Posterior vena cava (tissue), 2 donors: ENCODE measurements around the gene DEPDC1. TPM values are rescaled to one million over a fixed set of nuclear protein-coding genes. Genes with fewer than 3 reads are reported as not detected.
"Not testable (repeated sequence)": the region's sequence is repeated elsewhere in the genome, so short reads cannot be mapped to it uniquely, and the experiment has no call there.

ENCODE experiments used
- DNase-seq: peaks from one replicate; pipeline ENCODE4 v3.0.0-alpha.2; 2020; ENCODE audit warnings: low spot score
- intact Hi-C, 2 donors: fragments of 100-400 bp; cut with DNase I; formaldehyde crosslinking; loops; one replicate each; pipeline versions ENCODE4 v1.14.1 to v1.14.2; 2022 to 2023
- total RNA-seq, 2 donors: library from RNA; stranded (reverse); fragmentation: NEBNext Ultra II Directional; extraction: Animal tissue kit (Norgen Biotek cat#: 25700); gene quantifications; one replicate each; pipeline ENCODE4 v1.2.1, GENCODE V29; 2021
- donor health status: DM: yes; HTN: yes; CAD: no.
- donor health status: DM: yes; HTN: yes; CAD: no.

Gene DEPDC1
- total RNA-seq, 2 donors from 2014 or later: 0.10 to 0.19 TPM

DNA sequence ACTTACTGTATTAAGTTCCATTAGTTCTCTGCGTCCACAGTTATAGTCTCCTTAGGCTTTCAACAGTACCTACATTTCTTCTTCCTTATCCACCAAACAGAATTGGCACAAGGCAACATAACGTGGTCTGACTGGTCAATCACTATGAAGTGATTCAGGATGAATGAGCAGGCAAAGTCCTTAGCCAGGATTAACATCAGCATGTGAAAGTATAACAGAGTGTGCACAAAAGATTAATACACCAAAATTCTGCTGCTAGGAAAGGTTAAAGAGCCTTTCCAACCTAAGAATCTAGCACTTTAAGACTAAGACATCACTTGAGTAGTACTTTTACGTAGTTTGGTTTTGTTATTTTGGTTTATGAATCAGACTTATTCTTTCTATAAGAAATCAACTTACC is 15.8 kb downstream of the DEPDC1 start:
- intact Hi-C loops: no loop called here
- DNase-seq: no peak

DNA sequence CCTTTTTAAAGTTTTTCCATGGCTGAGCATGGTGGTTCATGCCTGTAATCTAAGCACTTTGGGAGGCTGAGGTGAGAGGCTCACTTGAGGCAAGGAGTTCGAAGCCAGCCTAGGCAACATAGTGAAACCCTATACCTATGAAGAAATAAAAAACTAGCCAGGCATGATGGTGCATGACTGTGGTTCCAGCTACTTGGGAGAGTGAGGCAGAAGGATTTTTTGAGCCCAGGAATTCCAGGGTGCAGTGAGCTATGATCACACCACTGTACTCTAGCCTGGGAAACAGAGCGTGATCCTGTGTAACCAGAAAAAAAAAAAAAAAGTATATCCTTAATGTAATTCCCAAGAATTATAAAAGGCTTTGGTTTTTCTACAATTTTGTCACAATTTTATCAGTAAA is 17.4 kb downstream of the DEPDC1 start:
- no peak for DNase-seq
- intact Hi-C loops: no loop called here

DNA sequence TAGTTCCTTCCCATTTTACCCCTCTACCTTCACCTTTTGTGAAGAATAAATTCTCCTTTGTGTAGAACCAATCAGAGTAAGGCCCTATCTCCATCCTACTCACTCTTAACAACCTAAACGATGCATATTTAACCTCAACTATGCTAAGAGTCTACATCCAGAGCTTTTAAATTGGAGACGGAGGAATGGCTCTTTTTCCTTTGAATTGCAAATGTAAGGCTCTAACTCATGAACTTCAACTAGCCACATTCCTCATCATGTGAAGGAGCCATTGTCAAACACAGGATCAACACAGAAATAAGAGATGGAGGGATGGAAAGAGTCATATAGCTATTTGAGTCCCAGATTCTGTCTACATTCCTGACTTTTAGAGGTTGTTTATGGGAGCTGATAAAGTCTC is 18.2 kb downstream of the DEPDC1 start:
- intact Hi-C loops: no loop called here
- no peak for DNase-seq

- DNase-seq, intact Hi-C loops: not testable (repeated sequence)
Observed at GRCh38 chr1:68476626-68477025, 20.3 kb downstream of the DEPDC1 start.

- intact Hi-C loops: no loop called here
- no peak for DNase-seq
Observed at GRCh38 chr1:68473060-68473459, 23.8 kb downstream of the DEPDC1 start.

GRCh38 chr1:68470388-68470970 is 26.4 kb downstream of the DEPDC1 start:
- intact Hi-C loops: no loop called here
- no peak for DNase-seq

DNA sequence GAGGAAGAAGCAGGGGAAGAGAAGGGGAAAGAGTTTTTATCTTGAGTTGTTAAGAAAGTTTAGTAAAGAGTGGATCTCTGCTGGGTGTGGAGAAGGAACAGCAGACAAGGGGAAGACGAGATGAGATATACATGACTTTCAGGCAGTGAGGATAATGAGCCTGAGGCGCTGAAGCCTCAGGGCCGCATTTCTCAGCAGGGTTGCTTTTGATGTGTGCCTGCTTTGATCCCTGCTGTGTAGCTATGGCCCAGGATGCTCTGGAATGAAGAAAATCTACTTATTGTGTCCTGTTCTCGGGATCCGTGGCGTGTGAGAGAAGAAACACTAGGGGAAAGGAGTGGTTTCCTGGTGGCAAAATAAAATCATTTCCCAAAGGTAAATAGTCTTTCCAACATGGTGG is 32.0 kb downstream of the DEPDC1 start:
- DNase-seq: no peak
- intact Hi-C loops: no loop called here

DNA sequence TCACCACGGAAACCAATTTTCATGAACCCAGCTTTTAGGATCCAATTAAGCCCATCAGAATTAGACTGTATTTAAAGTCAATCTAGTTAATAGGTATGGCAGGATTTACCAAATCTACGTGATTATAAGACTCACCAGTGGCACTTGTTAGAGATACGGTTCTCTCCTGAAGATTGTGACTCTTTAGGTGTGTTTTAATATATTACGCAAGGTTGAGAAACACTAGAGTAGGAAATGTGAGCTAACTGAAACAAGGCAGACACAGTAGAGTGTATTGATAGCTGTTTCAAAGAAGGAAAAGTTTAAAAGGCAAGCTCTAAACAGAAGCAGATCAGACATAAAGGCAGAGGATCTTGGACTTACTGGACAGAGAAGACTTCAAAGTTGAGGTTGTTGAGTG is 35.9 kb downstream of the DEPDC1 start:
- no peak for DNase-seq
- intact Hi-C loops: no loop called here

GRCh38 chr1:68459796-68460195 is 37.1 kb downstream of the DEPDC1 start:
- intact Hi-C loops: no loop called here
- no peak for DNase-seq

DNA sequence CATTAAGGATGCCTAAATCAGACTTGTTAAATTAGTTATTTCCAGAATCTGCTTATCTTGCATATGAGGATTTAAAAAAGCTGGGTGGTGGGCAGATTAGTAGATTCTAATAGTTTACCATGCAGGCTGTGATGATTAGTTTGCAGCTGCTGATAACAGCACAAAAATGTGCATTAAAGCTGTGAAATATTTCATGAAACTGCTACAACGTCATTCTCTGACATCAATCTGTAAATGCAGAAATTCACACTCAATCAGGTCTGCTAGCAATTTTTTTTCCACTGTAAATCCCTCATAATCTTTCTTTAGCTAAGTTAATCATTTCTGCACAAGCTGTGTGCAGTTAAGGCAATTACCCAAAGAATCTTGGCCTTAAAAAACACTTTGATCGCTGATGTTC is 37.8 kb downstream of the DEPDC1 start:
- intact Hi-C loops: no loop called here
- DNase-seq: no peak

- intact Hi-C loops: no loop called here
- no peak for DNase-seq
Observed at GRCh38 chr1:68456202-68456601, 40.7 kb downstream of the DEPDC1 start.

- intact Hi-C loops: no loop called here
- DNase-seq: no peak
Observed at GRCh38 chr1:68454534-68454933, 42.3 kb downstream of the DEPDC1 start.

DNA sequence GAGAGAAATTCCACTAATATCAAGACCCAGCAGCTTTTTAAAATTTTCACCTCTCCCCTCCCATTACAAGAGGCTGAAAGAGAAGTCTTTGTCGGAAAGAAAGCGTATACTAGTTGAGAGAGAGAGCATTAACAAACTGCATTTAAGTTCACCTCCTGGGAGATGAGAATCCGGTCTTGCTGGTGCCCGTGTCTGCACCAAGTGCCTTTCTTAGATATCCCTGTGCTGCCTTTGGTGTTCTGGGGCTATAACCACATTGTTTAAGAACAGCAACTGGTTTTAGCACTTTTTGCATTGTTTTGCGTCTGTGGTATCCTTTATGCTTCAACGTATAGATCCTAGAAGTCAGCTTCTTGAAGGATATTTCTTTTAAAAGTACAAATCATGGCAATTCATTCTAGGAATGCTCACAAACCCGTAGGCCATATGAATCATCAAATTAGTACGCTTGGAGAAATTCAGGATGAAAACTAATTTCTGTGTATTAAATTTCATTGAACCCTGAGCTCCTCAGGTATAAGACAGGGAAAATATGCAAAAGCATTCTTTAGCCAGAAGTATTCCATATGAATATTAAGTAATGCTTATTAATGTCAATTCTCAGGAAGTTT is 43.7 kb downstream of the DEPDC1 start:
- intact Hi-C loops: no loop called here

DNA sequence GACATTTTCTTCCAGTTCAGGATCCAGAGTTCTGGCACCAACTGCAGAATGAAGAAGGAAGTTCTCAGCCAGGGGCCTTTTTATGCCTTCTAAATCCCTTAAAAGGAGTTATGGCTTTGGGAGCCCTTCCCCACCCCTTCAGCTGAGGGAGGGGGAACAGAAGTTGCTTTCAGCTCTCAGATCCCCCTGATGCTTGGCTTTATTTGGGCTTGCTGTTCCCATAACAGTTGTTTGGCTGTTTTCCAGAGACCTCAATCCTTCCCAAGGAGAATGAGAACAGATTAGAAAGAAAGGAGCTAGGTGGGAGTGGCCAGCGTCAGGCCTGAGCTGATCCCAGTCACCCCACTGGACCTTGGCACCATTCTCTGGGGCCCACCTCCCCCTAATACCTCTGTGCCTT is 47.0 kb downstream of the DEPDC1 start, which contains the start of gene RPE65:
TSS of gene RPE65 (minus strand) at position 54 of the 400 bp plus-strand sequence. CDS start at position 5, 49 bp downstream.
- intact Hi-C loops: no loop called here
- no peak for DNase-seq

More for the DNA sequence above, 43.7 kb downstream of the DEPDC1 start:
- DNase-seq: no peak

GRCh38 chr1:68448365-68448764 is 48.5 kb downstream of the DEPDC1 start:
- DNase-seq: no peak

DNA sequence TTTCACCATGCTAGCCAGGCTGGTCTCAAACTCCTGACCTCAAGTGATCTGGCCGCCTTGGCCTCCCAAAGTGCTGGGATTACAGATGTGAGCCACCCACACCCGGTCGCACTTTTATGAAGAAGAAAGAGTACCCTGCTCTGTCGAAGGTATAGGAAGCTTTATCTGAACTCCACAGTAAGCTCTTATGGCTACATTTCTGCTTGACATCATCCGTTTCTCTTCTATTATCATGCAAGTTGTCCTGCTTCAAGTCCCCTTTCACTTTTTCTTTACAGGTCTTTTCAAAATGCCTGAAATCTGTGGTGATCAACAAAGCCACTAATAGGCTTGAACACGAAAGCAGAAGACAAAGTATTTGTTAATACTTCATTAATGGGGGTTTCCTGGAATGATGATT is 51.2 kb downstream of the DEPDC1 start:
- intact Hi-C loops: no loop called here
- no peak for DNase-seq

More at GRCh38 chr1:68448365-68448764, 48.5 kb downstream of the DEPDC1 start:
- intact Hi-C loops: no loop called here

- DNase-seq: no peak
- intact Hi-C loops: no loop called here
Observed at GRCh38 chr1:68442822-68443556, 53.9 kb downstream of the DEPDC1 start.

DNA sequence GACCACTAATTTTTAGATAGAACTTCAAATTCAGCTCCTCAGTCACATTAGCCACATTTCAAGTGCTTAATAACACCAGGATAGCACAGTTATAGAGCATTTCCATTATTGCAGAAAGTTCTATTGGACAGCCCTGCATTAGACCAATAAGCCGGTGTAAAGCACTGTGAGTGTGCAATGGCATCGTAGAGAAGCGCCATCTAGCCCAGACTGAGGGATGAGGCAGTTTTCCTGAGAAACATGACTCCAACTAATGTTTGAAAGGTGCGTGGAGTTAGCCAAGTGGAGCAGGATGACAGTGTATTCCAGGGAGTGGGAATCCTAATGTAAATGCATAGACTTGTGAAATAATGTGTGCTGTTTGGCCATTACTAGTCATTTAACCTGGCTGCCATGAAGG is 54.9 kb downstream of the DEPDC1 start:
- DNase-seq: no peak
- intact Hi-C loops: no loop called here

- intact Hi-C loops: no loop called here
- DNase-seq: no peak
Observed at GRCh38 chr1:68438310-68438709, 58.6 kb downstream of the DEPDC1 start.

GRCh38 chr1:68433395-68433794 is 63.5 kb downstream of the DEPDC1 start:
- no peak for DNase-seq
- intact Hi-C loops: no loop called here

DNA sequence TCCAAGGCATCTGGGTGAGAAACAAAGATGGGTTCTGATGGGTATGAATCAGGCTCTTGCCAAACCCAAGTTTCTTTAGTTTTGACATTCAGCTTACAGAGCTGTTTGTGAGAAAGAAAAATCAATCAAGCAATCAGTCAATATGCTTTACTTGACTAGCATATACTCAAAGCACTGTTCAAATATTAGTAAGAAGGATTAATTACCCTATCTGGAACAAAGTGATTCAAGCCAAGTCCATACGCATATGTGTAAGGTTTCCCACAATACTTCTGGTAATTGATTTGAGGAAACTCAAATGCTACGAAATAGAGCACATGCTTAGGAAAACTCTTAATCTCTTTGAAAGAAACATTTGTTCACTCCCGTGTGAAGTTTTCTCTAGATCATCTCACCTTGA is 65.8 kb downstream of the DEPDC1 start:
- DNase-seq: no peak
- intact Hi-C loops: no loop called here
